ENCODE data around the gene PRKCH.

Gene PRKCH

GRCh38 chr14:61514927-61515326 is 193.5 kb downstream of the PRKCH start:
- Histone ChIP-seq H3K4me1 (ENCODE audit: control insufficient read depth, insufficient read depth, low read length) (no peaks in the 10 kb centered on the region), H3K27ac (ENCODE audit: extremely low read depth, low read depth, low read length) (0 out of 2 replicates have a peak overlapping the region, but pooled peaks have one; percentile 6), H3K36me3 (ENCODE audit: control insufficient read depth in 2 of 2, insufficient read depth in 1 of 2, low read length in 2 of 2) (no peaks in the 10 kb centered on the region), H3K4me3 (ENCODE audit: low read depth, low read length) (no peak overlapping the region), H3K9me3 (ENCODE audit: control insufficient read depth, insufficient read depth, low read depth, low read length) (no peaks in the 10 kb centered on the region)
- TF ChIP-seq SP2 (tag by site-specific recombination; IDR thresholded peaks at IDR 0.05) (no peak), ZBTB8A (tag by site-specific recombination; IDR thresholded peaks at IDR 0.05) (no peak), ZNF274 (IDR thresholded peaks at IDR 0.05; ENCODE audit: low read length) (no peak), ZNF274 (tag by site-specific recombination; IDR thresholded peaks at IDR 0.05; ENCODE audit: borderline replicate concordance) (no peak), ZNF521 (tag by site-specific recombination; IDR thresholded peaks at IDR 0.05) (no peak), ZNF140 (tag by site-specific recombination; IDR thresholded peaks at IDR 0.05) (no peak), ZNF670 (tag by site-specific recombination; IDR thresholded peaks at IDR 0.05; ENCODE audit: low read depth) (no peak), BCL6B (tag by site-specific recombination; IDR thresholded peaks at IDR 0.05) (no peak), ZSCAN18 (tag by site-specific recombination; IDR thresholded peaks at IDR 0.05) (no peak), ZNF777 (tag by site-specific recombination; IDR thresholded peaks at IDR 0.05; ENCODE audit: borderline replicate concordance) (no peak), ZNF354C (tag by site-specific recombination; IDR thresholded peaks at IDR 0.05; ENCODE audit: borderline replicate concordance, low read depth) (no peak), ZFP69B (tag by site-specific recombination; IDR thresholded peaks at IDR 0.05) (no peak), ZBTB7A (tag by site-specific recombination; IDR thresholded peaks at IDR 0.05; ENCODE audit: low read depth) (no peak), KLF7 (tag by site-specific recombination; IDR thresholded peaks at IDR 0.05; ENCODE audit: borderline replicate concordance) (no peak), ZNF639 (tag by site-specific recombination; IDR thresholded peaks at IDR 0.05) (no peak), ZNF416 (tag by site-specific recombination; IDR thresholded peaks at IDR 0.05) (no peak), ZNF629 (tag by site-specific recombination; IDR thresholded peaks at IDR 0.05) (no peak), YY1 (tag by site-specific recombination; IDR thresholded peaks at IDR 0.05) (no peak)
- TF ChIP-seq, protein P1, sequence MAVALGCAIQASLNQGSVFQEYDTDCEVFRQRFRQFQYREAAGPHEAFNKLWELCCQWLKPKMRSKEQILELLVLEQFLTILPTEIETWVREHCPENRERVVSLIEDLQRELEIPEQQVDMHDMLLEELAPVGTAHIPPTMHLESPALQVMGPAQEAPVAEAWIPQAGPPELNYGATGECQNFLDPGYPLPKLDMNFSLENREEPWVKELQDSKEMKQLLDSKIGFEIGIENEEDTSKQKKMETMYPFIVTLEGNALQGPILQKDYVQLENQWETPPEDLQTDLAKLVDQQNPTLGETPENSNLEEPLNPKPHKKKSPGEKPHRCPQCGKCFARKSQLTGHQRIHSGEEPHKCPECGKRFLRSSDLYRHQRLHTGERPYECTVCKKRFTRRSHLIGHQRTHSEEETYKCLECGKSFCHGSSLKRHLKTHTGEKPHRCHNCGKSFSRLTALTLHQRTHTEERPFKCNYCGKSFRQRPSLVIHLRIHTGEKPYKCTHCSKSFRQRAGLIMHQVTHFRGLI (tag by site-specific recombination; IDR thresholded peaks at IDR 0.05) = no peak
- TF ChIP-seq, protein P2, sequence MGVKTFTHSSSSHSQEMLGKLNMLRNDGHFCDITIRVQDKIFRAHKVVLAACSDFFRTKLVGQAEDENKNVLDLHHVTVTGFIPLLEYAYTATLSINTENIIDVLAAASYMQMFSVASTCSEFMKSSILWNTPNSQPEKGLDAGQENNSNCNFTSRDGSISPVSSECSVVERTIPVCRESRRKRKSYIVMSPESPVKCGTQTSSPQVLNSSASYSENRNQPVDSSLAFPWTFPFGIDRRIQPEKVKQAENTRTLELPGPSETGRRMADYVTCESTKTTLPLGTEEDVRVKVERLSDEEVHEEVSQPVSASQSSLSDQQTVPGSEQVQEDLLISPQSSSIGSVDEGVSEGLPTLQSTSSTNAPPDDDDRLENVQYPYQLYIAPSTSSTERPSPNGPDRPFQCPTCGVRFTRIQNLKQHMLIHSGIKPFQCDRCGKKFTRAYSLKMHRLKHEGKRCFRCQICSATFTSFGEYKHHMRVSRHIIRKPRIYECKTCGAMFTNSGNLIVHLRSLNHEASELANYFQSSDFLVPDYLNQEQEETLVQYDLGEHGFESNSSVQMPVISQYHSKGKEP (tag by site-specific recombination; IDR thresholded peaks at IDR 0.05) = no peak
- TF ChIP-seq, protein P3, sequence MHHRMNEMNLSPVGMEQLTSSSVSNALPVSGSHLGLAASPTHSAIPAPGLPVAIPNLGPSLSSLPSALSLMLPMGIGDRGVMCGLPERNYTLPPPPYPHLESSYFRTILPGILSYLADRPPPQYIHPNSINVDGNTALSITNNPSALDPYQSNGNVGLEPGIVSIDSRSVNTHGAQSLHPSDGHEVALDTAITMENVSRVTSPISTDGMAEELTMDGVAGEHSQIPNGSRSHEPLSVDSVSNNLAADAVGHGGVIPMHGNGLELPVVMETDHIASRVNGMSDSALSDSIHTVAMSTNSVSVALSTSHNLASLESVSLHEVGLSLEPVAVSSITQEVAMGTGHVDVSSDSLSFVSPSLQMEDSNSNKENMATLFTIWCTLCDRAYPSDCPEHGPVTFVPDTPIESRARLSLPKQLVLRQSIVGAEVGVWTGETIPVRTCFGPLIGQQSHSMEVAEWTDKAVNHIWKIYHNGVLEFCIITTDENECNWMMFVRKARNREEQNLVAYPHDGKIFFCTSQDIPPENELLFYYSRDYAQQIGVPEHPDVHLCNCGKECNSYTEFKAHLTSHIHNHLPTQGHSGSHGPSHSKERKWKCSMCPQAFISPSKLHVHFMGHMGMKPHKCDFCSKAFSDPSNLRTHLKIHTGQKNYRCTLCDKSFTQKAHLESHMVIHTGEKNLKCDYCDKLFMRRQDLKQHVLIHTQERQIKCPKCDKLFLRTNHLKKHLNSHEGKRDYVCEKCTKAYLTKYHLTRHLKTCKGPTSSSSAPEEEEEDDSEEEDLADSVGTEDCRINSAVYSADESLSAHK (tag by site-specific recombination; IDR thresholded peaks at IDR 0.05) = no peak
- ChIA-PET POLR2A (no interaction called here), CTCF (interaction anchor here (1.0 kb wide), 1 partner anchor 40 kb away, joined by 3 read pairs; no protein-coding TSS in a partner anchor)
